Hematopoietic multipotent progenitor cell (in vitro differentiated cells): ENCODE data around the gene PDE11A. TPM values are rescaled to one million over a fixed set of nuclear protein-coding genes. Genes with fewer than 3 reads are reported as not detected.

Experiments
- DNase-seq, 3 donors: peaks; one replicate each; pipeline ENCODE4 v3.0.0-alpha.2; 2011 to 2015; ENCODE audit warnings: low read depth in 2 of 3, low spot score in 2 of 3
- total RNA-seq: library from RNA; depleted of rRNA; stranded (reverse); fragments of >200 nt; gene quantifications from one replicate; pipeline ENCODE4 v1.2.3, GENCODE V29; 2012

Gene PDE11A
- total RNA-seq, 1 donor = under 0.01 TPM

- DNase-seq = no peak
Observed at GRCh38 chr2:177733322-177733855, 339.2 kb downstream of the PDE11A start.

- DNase-seq = no peak
Observed at GRCh38 chr2:177731384-177731783, 341.2 kb downstream of the PDE11A start.

GRCh38 chr2:177730792-177731191, 341.8 kb downstream of the PDE11A start:
- no peak for DNase-seq

- DNase-seq = no peak
Observed at GRCh38 chr2:177730363-177730762, 342.2 kb downstream of the PDE11A start.

GRCh38 chr2:177728920-177729319, 343.7 kb downstream of the PDE11A start:
- no peak for DNase-seq

GRCh38 chr2:177728399-177728765, 344.2 kb downstream of the PDE11A start:
- no peak for DNase-seq

- DNase-seq = no peak
Observed at GRCh38 chr2:177727577-177728398, 344.8 kb downstream of the PDE11A start.

- no peak for DNase-seq
Observed at GRCh38 chr2:177726931-177727348, 345.6 kb downstream of the PDE11A start.

- DNase-seq = peak; percentile 3 to 69 (median 50)
Observed at GRCh38 chr2:177724398-177725287, 347.9 kb downstream of the PDE11A start.

- no peak for DNase-seq
Observed at GRCh38 chr2:177723235-177723634, 349.3 kb downstream of the PDE11A start.

GRCh38 chr2:177721818-177722567, 350.6 kb downstream of the PDE11A start:
- DNase-seq = no peak

- DNase-seq = no peak
Observed at GRCh38 chr2:177721087-177721486, 351.5 kb downstream of the PDE11A start.

GRCh38 chr2:177717831-177718618, 354.6 kb downstream of the PDE11A start:
- peak in 1 of 3 donors; percentile 24 for DNase-seq

- DNase-seq = no peak
Observed at GRCh38 chr2:177716484-177716883, 356.1 kb downstream of the PDE11A start.

- no peak for DNase-seq
Observed at GRCh38 chr2:177715771-177716170, 356.8 kb downstream of the PDE11A start.

GRCh38 chr2:177714704-177715103, 357.9 kb downstream of the PDE11A start:
- no peak for DNase-seq

- no peak for DNase-seq
Observed at GRCh38 chr2:177712462-177712861, 360.1 kb downstream of the PDE11A start.

- no peak for DNase-seq
Observed at GRCh38 chr2:177711483-177712265, 360.9 kb downstream of the PDE11A start.

GRCh38 chr2:177710889-177711288, 361.7 kb downstream of the PDE11A start:
- no peak for DNase-seq
